Measurements from ENCODE around the gene CYP3A7.
"Not testable (repeated sequence)": the region's sequence is repeated elsewhere in the genome, so short reads cannot be mapped to it uniquely, and the experiment has no call there.

Gene CYP3A7

DNA sequence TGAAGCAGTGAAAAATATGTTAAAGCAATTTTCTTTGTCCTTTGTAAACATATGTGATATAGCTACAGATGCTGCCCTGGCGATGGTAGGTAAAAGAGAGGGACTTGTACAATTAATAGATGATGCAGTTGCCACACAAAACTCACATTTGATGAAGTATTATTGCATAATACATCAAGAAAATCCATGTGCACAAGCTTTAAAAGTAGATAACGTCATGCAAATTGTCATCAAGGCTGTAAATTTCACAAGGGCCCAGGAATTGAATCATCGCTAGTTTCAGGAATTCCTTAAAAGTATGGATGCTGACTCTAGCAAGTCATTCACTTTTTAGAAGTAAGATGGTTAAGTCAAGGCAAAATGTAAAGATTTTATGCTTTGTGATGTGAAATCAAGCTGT lies 65.2 kb downstream of the CYP3A7 start:
- no peak overlapping the region for H3K4me3 ChIP-seq (ENCODE audit: low read depth, low read length)
- TF ChIP-seq, protein P1, sequence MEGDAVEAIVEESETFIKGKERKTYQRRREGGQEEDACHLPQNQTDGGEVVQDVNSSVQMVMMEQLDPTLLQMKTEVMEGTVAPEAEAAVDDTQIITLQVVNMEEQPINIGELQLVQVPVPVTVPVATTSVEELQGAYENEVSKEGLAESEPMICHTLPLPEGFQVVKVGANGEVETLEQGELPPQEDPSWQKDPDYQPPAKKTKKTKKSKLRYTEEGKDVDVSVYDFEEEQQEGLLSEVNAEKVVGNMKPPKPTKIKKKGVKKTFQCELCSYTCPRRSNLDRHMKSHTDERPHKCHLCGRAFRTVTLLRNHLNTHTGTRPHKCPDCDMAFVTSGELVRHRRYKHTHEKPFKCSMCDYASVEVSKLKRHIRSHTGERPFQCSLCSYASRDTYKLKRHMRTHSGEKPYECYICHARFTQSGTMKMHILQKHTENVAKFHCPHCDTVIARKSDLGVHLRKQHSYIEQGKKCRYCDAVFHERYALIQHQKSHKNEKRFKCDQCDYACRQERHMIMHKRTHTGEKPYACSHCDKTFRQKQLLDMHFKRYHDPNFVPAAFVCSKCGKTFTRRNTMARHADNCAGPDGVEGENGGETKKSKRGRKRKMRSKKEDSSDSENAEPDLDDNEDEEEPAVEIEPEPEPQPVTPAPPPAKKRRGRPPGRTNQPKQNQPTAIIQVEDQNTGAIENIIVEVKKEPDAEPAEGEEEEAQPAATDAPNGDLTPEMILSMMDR (IDR thresholded peaks at IDR 0.05; ENCODE audit: borderline replicate concordance, insufficient read depth, low read depth, low read length) = no peak

DNA sequence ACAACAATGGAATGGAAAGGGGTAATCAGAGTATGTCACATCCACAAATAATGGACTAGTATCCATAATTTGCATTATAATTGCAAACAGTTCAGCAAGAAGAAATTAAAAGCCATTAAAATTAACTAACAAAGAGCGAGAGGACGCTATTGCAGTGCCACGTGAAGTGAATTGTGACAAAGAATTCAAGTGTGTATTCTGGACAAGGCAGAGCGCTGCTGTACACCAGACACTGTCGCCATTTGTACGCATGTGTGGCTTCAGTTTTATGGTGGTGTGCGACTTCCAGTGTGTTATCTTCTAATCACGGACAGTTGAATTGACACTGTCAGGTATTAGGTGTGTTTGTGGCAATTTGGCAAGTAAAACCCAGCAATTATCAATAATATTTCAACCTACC lies 66.5 kb downstream of the CYP3A7 start:
- H3K4me3 ChIP-seq (ENCODE audit: low read depth, low read length) = no peak overlapping the region
- TF ChIP-seq, protein P1 (IDR thresholded peaks at IDR 0.05; ENCODE audit: borderline replicate concordance, insufficient read depth, low read depth, low read length) = no peak

DNA sequence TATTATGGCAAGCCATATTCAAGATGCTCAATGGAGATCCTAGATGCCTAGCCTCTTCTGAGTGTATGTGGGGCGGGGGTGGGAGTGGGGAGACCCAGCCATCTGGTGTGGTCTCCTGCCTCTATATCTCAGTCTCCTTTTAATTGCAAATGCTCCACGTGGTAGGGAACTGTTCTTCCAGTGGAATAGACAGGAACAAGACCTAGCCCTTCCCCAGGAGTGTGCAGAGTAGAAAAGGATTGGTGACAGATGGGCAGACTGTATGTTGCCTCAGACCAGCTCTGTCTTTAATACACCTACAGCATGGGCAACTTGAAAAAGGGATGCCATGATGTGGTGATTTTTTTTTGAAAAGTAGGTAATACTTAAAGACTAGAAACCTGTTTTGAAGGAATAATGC lies 67.8 kb downstream of the CYP3A7 start:
- no peak overlapping the region for H3K4me3 ChIP-seq (ENCODE audit: low read depth, low read length)
- TF ChIP-seq, protein P1 (IDR thresholded peaks at IDR 0.05; ENCODE audit: borderline replicate concordance, insufficient read depth, low read depth, low read length) = no peak

DNA sequence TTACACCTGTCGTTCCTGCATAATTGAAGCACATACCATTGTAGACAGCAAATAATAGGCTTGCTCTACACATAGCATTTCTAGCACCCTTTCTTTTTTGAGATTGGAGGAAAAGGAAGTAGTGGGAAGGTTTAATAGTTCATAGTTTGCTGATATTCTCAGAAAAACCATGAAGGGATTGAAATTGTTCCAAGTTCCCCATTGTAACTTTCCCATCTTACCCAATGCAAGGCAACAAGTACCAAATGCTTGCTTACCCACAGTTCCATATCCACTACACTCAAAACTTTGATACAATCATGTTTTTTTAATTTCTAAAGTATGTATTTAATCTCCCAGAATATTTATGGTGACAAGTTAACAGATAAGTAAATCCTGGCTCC lies 69.0 kb downstream of the CYP3A7 start:
- no peak overlapping the region for H3K4me3 ChIP-seq (ENCODE audit: low read depth, low read length)
- TF ChIP-seq, protein P1 (IDR thresholded peaks at IDR 0.05; ENCODE audit: borderline replicate concordance, insufficient read depth, low read depth, low read length) = no peak

DNA sequence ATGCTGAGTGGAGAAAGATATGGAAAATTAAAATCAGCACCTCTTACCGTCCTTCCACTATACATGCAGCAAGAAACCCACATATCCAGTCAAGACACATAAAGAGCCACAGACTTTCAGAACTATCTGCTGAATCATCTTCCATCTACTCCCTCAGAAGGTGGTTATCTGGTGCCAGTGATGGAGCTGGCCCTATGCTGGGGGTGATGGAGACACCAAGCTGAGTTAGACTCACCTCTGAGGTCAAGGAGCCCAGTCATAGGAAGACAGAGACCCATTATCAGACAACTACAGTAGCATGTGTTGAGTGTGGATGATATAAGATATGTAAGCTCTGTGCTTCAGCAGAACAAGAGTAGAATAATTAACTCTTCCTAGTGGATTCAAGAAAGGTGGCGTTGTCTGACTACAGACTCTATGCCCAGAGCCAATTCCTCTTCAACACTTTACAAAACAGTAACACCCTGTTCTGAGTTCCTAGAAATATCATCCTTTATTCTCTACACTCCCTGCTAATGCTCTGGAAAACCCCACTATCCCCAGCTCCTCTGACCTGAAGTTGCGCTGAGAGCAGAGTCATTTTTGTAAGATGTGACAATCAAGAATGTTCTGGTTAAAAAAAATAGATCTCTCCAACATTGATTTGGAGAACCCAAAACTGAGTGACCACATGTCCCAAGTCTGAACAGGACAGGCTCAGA lies 69.5 kb downstream of the CYP3A7 start:
- H3K4me3 ChIP-seq (ENCODE audit: low read depth, low read length) = no peak overlapping the region
- TF ChIP-seq, protein P1 (IDR thresholded peaks at IDR 0.05; ENCODE audit: borderline replicate concordance, insufficient read depth, low read depth, low read length) = no peak

DNA sequence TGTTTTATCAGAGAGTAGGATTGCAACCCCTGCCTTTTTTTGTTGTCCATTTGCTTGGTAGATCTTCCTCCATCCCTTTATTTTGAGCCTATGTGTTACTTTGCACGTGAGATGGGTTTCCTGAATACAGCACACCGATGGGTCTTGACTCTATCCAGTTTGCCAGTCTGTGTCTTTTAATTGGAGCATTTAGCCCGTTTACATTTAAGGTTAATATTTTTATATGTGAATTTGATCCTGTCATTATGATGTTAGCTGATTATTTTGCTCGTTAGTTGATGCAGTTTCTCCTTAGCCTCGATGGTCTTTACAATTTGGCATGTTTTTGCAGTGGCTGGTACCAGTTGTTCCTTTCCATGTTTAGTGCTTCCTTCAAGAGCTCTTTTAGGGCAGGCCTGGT lies 77.1 kb downstream of the CYP3A7 start:
- H3K4me3 ChIP-seq (ENCODE audit: low read depth, low read length) = not testable (repeated sequence)
